Airway epithelial cell (primary cell): ENCODE data around the gene IL12A. TPM values are rescaled to one million over a fixed set of nuclear protein-coding genes. Genes with fewer than 3 reads are reported as not detected.

Source experiments
- total RNA-seq: library from RNA; depleted of rRNA; stranded (reverse); fragments of >200 nt; gene quantifications from 2 replicates; pipeline ENCODE4 v1.2.3, GENCODE V29; 2015

The IL12A gene
- 0.05 and 0.21 TPM in 2 replicates for total RNA-seq

GRCh38 chr3:159988617-159989271 lies at the start of gene IL12A:
Gene IL12A (plus strand): TSS chr3:159988835.

Other genes starting within 250 kb of the IL12A start
- 2.1 and 4.7 TPM in 2 replicates for gene SCHIP1, start 149.0 kb upstream of the IL12A start, total RNA-seq
- gene C3orf80, start 236.6 kb downstream of the IL12A start, total RNA-seq, result not detected in 2 replicates